ENCODE data around the gene DDX27.

DDX27 gene

DNA sequence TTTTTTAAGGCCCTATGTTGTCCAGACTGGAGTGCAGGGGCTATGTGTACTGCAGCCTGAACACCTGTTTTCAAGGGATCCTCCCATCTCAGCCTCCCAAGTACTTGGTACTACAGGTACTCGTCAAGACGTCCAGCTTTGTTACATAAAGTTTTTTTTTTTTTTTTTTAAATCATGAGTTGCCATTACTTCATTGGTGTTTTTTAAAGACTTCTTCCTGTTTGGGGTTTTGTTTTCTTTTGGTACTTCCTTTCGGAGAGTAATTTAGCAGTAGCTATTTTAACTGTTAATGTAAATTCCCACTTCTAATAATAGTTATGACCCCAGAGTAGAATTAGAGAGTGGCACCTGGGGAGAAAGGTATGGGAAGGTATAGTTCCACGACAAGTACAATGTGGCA lies 48.1 kb downstream of the DDX27 start:
- TF ChIP-seq EGR1 (IDR thresholded peaks at IDR 0.05) = no peak
- no peak for TF ChIP-seq TAF1 (IDR thresholded peaks at IDR 0.05; ENCODE audit: low read depth)
- no peak for TF ChIP-seq YY1 (IDR thresholded peaks at IDR 0.05; ENCODE audit: low read depth)
- no peak for TF ChIP-seq RAD21 (IDR thresholded peaks at IDR 0.05; ENCODE audit: low read depth)
- TF ChIP-seq, protein P1, sequence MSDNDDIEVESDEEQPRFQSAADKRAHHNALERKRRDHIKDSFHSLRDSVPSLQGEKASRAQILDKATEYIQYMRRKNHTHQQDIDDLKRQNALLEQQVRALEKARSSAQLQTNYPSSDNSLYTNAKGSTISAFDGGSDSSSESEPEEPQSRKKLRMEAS (IDR thresholded peaks at IDR 0.05) = no peak

DNA sequence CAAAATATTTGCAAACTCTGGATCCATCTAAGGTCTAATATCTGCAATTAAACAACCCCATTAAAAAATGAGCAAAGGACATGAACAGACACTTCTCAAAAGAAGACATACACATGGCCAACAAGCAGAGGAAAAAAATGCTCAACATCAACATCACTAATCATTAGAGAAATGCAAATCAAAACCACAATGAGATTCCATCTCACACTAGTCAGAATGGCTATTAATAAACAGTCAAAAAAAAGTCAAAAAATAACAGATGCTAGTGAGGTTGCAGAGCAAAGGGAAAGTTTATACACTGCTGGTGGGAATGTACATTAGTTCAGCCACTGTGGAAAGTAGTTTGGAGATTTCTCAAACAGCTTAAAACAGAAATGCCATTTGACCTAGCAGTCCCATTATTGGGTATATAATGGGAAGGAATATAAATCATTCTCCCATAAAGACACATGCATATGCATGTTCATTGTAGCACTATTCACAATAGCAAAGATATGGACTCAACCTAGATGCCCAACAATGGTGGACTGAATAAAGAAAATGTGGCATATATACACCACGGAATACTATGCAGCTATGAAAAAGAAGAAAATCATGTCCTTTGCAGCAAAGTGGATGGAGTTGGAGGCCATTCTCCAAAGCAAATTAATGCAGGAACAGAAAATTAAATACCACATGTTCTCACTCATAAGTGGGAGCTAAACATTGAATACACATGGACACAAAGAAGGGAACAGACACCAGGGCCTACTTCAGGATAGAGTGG lies 49.6 kb downstream of the DDX27 start:
- TF ChIP-seq TCF12 (IDR thresholded peaks at IDR 0.05; ENCODE audit: low read depth) (no peak), EGR1 (IDR thresholded peaks at IDR 0.05) (no peak), YY1 (IDR thresholded peaks at IDR 0.05; ENCODE audit: low read depth) (no peak), CREB1 (IDR thresholded peaks at IDR 0.05; ENCODE audit: low read depth) (no peak), ZBTB7A (IDR thresholded peaks at IDR 0.05; ENCODE audit: low read depth) (no peak), RAD21 (IDR thresholded peaks at IDR 0.05; ENCODE audit: low read depth) (no peak), EP300 (IDR thresholded peaks at IDR 0.05; ENCODE audit: borderline replicate concordance) (no peak), FOXM1 (IDR thresholded peaks at IDR 0.05; ENCODE audit: borderline replicate concordance, low read depth) (no peak), NFIC (IDR thresholded peaks at IDR 0.05) (no peak), TEAD4 (IDR thresholded peaks at IDR 0.05) (no peak), CEBPB (IDR thresholded peaks at IDR 0.05) (no peak), TAF1 (IDR thresholded peaks at IDR 0.05; ENCODE audit: low read depth) (no peak)
- TF ChIP-seq, protein P1 (IDR thresholded peaks at IDR 0.05) = no peak
- TF ChIP-seq, protein P2, sequence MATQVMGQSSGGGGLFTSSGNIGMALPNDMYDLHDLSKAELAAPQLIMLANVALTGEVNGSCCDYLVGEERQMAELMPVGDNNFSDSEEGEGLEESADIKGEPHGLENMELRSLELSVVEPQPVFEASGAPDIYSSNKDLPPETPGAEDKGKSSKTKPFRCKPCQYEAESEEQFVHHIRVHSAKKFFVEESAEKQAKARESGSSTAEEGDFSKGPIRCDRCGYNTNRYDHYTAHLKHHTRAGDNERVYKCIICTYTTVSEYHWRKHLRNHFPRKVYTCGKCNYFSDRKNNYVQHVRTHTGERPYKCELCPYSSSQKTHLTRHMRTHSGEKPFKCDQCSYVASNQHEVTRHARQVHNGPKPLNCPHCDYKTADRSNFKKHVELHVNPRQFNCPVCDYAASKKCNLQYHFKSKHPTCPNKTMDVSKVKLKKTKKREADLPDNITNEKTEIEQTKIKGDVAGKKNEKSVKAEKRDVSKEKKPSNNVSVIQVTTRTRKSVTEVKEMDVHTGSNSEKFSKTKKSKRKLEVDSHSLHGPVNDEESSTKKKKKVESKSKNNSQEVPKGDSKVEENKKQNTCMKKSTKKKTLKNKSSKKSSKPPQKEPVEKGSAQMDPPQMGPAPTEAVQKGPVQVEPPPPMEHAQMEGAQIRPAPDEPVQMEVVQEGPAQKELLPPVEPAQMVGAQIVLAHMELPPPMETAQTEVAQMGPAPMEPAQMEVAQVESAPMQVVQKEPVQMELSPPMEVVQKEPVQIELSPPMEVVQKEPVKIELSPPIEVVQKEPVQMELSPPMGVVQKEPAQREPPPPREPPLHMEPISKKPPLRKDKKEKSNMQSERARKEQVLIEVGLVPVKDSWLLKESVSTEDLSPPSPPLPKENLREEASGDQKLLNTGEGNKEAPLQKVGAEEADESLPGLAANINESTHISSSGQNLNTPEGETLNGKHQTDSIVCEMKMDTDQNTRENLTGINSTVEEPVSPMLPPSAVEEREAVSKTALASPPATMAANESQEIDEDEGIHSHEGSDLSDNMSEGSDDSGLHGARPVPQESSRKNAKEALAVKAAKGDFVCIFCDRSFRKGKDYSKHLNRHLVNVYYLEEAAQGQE (IDR thresholded peaks at IDR 0.05; ENCODE audit: low read depth) = no peak
- TF ChIP-seq, protein P3, sequence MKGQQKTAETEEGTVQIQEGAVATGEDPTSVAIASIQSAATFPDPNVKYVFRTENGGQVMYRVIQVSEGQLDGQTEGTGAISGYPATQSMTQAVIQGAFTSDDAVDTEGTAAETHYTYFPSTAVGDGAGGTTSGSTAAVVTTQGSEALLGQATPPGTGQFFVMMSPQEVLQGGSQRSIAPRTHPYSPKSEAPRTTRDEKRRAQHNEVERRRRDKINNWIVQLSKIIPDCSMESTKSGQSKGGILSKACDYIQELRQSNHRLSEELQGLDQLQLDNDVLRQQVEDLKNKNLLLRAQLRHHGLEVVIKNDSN (IDR thresholded peaks at IDR 0.05) = no peak

DNA sequence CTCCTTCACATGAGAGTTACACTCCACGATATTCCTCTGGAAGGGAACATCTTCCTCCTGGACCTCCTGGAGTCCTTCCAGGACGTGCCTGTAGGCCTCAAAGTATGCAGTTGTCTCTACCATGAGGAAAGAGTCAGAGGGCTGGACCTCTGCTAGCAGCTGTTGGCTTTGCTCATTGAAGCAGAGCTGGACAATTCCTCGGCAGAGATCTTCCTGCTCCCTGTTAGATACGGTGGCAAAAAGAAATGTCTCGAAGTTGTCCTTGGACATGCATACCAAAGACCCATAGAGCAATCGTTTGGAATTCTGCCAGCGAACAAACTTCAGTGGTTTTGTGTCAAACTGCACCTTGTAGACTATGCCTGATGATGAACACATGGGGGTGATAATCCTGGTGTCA lies 51.0 kb downstream of the DDX27 start:
- TF ChIP-seq RAD21 (IDR thresholded peaks at IDR 0.05; ENCODE audit: low read depth) (no peak), TCF12 (IDR thresholded peaks at IDR 0.05; ENCODE audit: low read depth) (no peak), FOXM1 (IDR thresholded peaks at IDR 0.05; ENCODE audit: borderline replicate concordance, low read depth) (no peak), TAF1 (IDR thresholded peaks at IDR 0.05; ENCODE audit: low read depth) (no peak), NFIC (IDR thresholded peaks at IDR 0.05) (no peak), ZBTB7A (IDR thresholded peaks at IDR 0.05; ENCODE audit: low read depth) (no peak), EP300 (IDR thresholded peaks at IDR 0.05; ENCODE audit: borderline replicate concordance) (no peak), EGR1 (IDR thresholded peaks at IDR 0.05) (no peak), CREB1 (IDR thresholded peaks at IDR 0.05; ENCODE audit: low read depth) (no peak)
- TF ChIP-seq, protein P1 (IDR thresholded peaks at IDR 0.05) = no peak
- TF ChIP-seq, protein P2 (IDR thresholded peaks at IDR 0.05; ENCODE audit: low read depth) = no peak
- TF ChIP-seq, protein P3 (IDR thresholded peaks at IDR 0.05) = no peak

DNA sequence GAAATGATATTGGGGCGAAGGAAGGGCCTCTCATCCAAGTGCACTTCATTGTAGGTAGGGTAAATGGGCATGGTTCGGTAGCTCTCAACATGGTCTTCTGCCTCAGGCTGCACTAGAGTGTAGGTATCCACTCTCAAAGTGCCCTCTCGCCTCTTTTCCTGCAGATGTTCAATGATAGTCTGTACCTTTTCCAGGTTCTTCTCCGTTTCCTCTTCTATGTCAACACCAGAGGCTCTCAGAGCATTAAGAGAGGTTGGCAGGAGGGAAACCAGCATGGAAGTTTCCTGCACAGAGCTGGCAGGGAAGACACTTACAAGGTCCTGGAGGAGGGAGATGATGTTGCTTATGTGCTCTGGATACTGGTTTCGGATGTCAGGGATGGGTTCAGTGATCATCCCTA lies 51.5 kb downstream of the DDX27 start:
- TF ChIP-seq YY1 (IDR thresholded peaks at IDR 0.05; ENCODE audit: low read depth) (no peak), TCF12 (IDR thresholded peaks at IDR 0.05; ENCODE audit: low read depth) (no peak), EGR1 (IDR thresholded peaks at IDR 0.05) (no peak), EP300 (IDR thresholded peaks at IDR 0.05; ENCODE audit: borderline replicate concordance) (no peak), ZBTB7A (IDR thresholded peaks at IDR 0.05; ENCODE audit: low read depth) (no peak), RAD21 (IDR thresholded peaks at IDR 0.05; ENCODE audit: low read depth) (no peak), CREB1 (IDR thresholded peaks at IDR 0.05; ENCODE audit: low read depth) (no peak), CEBPB (IDR thresholded peaks at IDR 0.05) (no peak), TAF1 (IDR thresholded peaks at IDR 0.05; ENCODE audit: low read depth) (no peak), FOXM1 (IDR thresholded peaks at IDR 0.05; ENCODE audit: borderline replicate concordance, low read depth) (no peak), NFIC (IDR thresholded peaks at IDR 0.05) (no peak), TEAD4 (IDR thresholded peaks at IDR 0.05) (no peak)
- TF ChIP-seq, protein P3 (IDR thresholded peaks at IDR 0.05) = no peak
- TF ChIP-seq, protein P1 (IDR thresholded peaks at IDR 0.05) = no peak
- TF ChIP-seq, protein P2 (IDR thresholded peaks at IDR 0.05; ENCODE audit: low read depth) = no peak
